GM18505 (cell line): ENCODE results near the gene DAZ4.
"Not testable (repeated sequence)": the region's sequence is repeated elsewhere in the genome, so short reads cannot be mapped to it uniquely, and the experiment has no call there.

ENCODE experiments used
- ATAC-seq: cut with Tn5 transposase; IDR thresholded peaks from one replicate; pipeline ENCODE4 v1.9.1; 2021; ENCODE audit not compliant: unreplicated experiment

The DAZ4 gene, protein sequence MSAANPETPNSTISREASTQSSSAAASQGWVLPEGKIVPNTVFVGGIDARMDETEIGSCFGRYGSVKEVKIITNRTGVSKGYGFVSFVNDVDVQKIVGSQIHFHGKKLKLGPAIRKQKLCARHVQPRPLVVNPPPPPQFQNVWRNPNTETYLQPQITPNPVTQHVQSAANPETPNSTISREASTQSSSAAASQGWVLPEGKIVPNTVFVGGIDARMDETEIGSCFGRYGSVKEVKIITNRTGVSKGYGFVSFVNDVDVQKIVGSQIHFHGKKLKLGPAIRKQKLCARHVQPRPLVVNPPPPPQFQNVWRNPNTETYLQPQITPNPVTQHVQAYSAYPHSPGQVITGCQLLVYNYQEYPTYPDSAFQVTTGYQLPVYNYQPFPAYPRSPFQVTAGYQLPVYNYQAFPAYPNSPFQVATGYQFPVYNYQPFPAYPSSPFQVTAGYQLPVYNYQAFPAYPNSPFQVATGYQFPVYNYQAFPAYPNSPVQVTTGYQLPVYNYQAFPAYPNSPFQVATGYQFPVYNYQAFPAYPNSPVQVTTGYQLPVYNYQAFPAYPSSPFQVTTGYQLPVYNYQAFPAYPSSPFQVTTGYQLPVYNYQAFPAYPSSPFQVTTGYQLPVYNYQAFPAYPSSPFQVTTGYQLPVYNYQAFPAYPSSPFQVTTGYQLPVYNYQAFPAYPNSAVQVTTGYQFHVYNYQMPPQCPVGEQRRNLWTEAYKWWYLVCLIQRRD

DNA sequence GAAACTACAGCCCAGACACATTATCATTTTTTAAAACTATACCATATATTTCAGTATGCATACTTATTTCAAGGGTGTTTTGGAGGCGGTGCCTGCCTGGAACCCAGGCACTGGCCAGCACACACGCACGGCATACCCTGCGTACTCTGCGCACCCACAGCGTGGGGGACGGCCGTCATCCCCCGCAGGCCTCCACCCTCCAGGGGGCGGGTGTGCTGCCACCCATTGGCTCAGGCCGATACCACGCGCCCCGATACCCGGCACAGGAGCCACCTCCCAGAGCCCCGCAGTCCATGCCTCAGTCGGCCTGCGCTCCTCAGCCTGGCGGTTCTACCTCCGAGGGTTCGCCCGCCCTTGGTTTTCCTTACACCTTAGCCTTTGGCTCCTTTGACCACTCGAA is at the start of gene DAZ4:
DAZ4 (plus strand) TSS at position 301 of the 400 bp plus-strand sequence. CDS start 208 bp downstream, outside the sequence.
- not testable (repeated sequence) for ATAC-seq

GRCh38 chrY:24813293-24813692 is 20.4 kb upstream of the DAZ4 start, which contains the start of gene DAZ3:
DAZ3 (minus strand) TSS chrY:24813393; CDS start chrY:24813185, 208 bp downstream.
- ATAC-seq = not testable (repeated sequence)

DNA sequence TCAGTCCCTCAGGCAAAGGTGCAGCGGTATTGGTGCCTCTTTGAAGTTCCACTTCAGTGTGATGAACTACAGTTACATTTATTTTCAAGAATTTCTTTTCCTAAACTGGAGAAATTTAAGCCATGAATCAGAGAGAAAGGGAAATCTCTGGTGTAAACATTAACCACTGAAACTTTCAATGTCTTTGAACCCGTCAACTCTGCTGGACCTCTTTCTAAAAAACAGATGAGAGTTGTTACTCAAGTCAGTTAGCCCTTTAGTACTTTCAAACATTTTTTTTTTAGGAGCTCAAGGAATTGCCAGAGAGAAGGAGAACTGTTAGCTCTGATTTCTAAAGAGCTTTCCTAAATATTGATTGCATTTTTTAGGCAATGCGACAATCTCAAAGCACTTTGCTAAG is 11.9 kb upstream of the DAZ4 start:
- not testable (repeated sequence) for ATAC-seq

DNA sequence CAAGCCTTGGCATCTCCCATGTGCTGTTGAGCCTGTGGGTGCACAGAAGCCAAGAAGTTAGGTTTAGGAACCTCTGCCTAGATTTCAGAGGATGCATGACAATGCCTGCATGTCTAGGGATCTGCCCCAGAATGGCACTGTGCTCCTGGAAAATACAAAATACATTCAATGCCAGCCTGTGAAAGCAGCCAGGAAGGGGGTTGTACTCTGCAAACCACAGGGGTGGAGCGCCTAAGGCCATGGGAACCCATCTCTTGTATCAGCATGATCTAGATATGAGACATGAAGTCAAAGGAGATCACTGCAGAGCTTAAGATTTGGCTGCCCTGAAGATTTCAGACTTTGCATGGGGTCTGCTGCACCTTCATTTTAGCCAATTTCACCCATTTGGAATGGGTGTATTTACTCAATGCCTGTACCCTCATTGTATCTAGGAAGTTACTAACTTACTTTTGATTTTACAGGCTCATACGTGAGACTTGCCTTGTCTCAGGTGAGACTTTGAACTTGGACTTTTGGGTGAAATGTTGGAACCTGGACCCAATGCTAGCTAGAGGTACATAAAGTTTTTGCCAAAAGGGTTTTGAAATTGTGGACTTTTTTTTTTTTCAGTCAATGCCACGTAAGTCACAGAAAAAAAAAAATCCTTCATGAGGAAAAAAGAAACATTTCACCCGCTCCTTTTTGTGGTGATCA is 9.4 kb upstream of the DAZ4 start:
- not testable (repeated sequence) for ATAC-seq

DNA sequence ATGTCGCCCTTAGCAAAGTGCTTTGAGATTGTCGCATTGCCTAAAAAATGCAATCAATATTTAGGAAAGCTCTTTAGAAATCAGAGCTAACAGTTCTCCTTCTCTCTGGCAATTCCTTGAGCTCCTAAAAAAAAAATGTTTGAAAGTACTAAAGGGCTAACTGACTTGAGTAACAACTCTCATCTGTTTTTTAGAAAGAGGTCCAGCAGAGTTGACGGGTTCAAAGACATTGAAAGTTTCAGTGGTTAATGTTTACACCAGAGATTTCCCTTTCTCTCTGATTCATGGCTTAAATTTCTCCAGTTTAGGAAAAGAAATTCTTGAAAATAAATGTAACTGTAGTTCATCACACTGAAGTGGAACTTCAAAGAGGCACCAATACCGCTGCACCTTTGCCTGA is 8.7 kb upstream of the DAZ4 start:
- ATAC-seq = not testable (repeated sequence)
